ENCODE measurements around the gene IL9R.

The IL9R gene

GRCh38 chrX:155988859-155989258, 8.6 kb upstream of the IL9R start (continued):
- TF ChIP-seq ZNF280D (tag by site-specific recombination; IDR thresholded peaks at IDR 0.05): no peak
- no peak for TF ChIP-seq ZNF341 (tag by site-specific recombination; IDR thresholded peaks at IDR 0.05; ENCODE audit: low read depth)
- TF ChIP-seq ZNF488 (tag by site-specific recombination; IDR thresholded peaks at IDR 0.05): no peak
- no peak for TF ChIP-seq YY2 (tag by site-specific recombination; IDR thresholded peaks at IDR 0.05)
- TF ChIP-seq ZNF560 (tag by site-specific recombination; IDR thresholded peaks at IDR 0.05; ENCODE audit: borderline replicate concordance): no peak

GRCh38 chrX:155993421-155993820, 4.1 kb upstream of the IL9R start:
- Histone ChIP-seq H3K9me3 (ENCODE audit: control insufficient read depth, insufficient read depth, low read depth, low read length) (no peaks in the 10 kb centered on the region), H3K4me1 (ENCODE audit: control insufficient read depth, insufficient read depth, low read length) (no peaks in the 10 kb centered on the region), H3K36me3 (ENCODE audit: control insufficient read depth in 2 of 2, insufficient read depth in 1 of 2, low read length in 2 of 2) (no peaks in the 10 kb centered on the region), H3K27ac (ENCODE audit: extremely low read depth, low read depth, low read length) (no peak overlapping the region), H3K4me3 (ENCODE audit: low read depth, low read length) (no peak overlapping the region)
- no peak for TF ChIP-seq SP3 (tag by site-specific recombination; IDR thresholded peaks at IDR 0.05)
- 0 out of 2 replicates have a peak, but pooled peaks have one; percentile 31 for TF ChIP-seq SCRT2 (tag by site-specific recombination; IDR thresholded peaks at IDR 0.05)
- TF ChIP-seq SCRT1 (tag by site-specific recombination; IDR thresholded peaks at IDR 0.05; ENCODE audit: borderline replicate concordance): peak; percentile 54; the same call in 1 of the 2 replicates
- POLR2A ChIA-PET: no interaction called here
- CTCF ChIA-PET: no interaction called here

GRCh38 chrX:155995321-155995875, 2.1 kb upstream of the IL9R start:
- no peak overlapping the region for H3K27ac ChIP-seq (ENCODE audit: extremely low read depth, low read depth, low read length)
- no peaks in the 10 kb centered on the region for H3K36me3 ChIP-seq (ENCODE audit: control insufficient read depth in 2 of 2, insufficient read depth in 1 of 2, low read length in 2 of 2)
- ChIA-PET CTCF (no interaction called here), POLR2A (no interaction called here)
- H3K4me1 ChIP-seq (ENCODE audit: control insufficient read depth, insufficient read depth, low read length): no peaks in the 10 kb centered on the region
- H3K4me3 ChIP-seq (ENCODE audit: low read depth, low read length): no peak overlapping the region
- no peaks in the 10 kb centered on the region for H3K9me3 ChIP-seq (ENCODE audit: control insufficient read depth, insufficient read depth, low read depth, low read length)
- TF ChIP-seq ZNF473 (tag by site-specific recombination; IDR thresholded peaks at IDR 0.05): no peak
- no peak for TF ChIP-seq ZNF510 (tag by site-specific recombination; IDR thresholded peaks at IDR 0.05; ENCODE audit: insufficient replicate concordance)

GRCh38 chrX:155998116-155998515, 620 bp downstream of the IL9R start:
- Histone ChIP-seq H3K9me3 (ENCODE audit: control insufficient read depth, insufficient read depth, low read depth, low read length) (no peaks in the 10 kb centered on the region), H3K4me1 (ENCODE audit: control insufficient read depth, insufficient read depth, low read length) (no peaks in the 10 kb centered on the region), H3K36me3 (ENCODE audit: control insufficient read depth in 2 of 2, insufficient read depth in 1 of 2, low read length in 2 of 2) (no peaks in the 10 kb centered on the region), H3K27ac (ENCODE audit: extremely low read depth, low read depth, low read length) (no peak overlapping the region), H3K4me3 (ENCODE audit: low read depth, low read length) (no peak overlapping the region)
- POLR2A ChIA-PET: no interaction called here
- CTCF ChIA-PET: no interaction called here
- no peak for TF ChIP-seq ATF2 (tag by site-specific recombination; IDR thresholded peaks at IDR 0.05; ENCODE audit: low read depth)
- no peak for TF ChIP-seq ZBTB11 (tag by site-specific recombination; conservative IDR thresholded peaks at IDR 0.05; ENCODE audit: low read depth)
- TF ChIP-seq ZNF169 (tag by site-specific recombination; IDR thresholded peaks at IDR 0.05): no peak
- TF ChIP-seq ZNF214 (tag by site-specific recombination; IDR thresholded peaks at IDR 0.05; ENCODE audit: borderline replicate concordance): no peak
- no peak for TF ChIP-seq ZNF701 (tag by site-specific recombination; IDR thresholded peaks at IDR 0.05)
- no peak for TF ChIP-seq GLIS2 (tag by site-specific recombination; IDR thresholded peaks at IDR 0.05)
- TF ChIP-seq ZNF514 (tag by site-specific recombination; IDR thresholded peaks at IDR 0.05): no peak
- no peak for TF ChIP-seq ZNF175 (tag by site-specific recombination; IDR thresholded peaks at IDR 0.05)
- TF ChIP-seq SETDB1 (IDR thresholded peaks at IDR 0.05; ENCODE audit: insufficient read length, low read length): no peak
- TF ChIP-seq ZNF521 (tag by site-specific recombination; IDR thresholded peaks at IDR 0.05): no peak
- no peak for TF ChIP-seq ZNF138 (tag by site-specific recombination; IDR thresholded peaks at IDR 0.05; ENCODE audit: borderline replicate concordance)
- no peak for TF ChIP-seq ZNF777 (tag by site-specific recombination; IDR thresholded peaks at IDR 0.05; ENCODE audit: borderline replicate concordance)
- TF ChIP-seq SCRT2 (tag by site-specific recombination; IDR thresholded peaks at IDR 0.05): no peak
